ENCODE data around the gene USP12.
"Not testable (repeated sequence)": the region's sequence is repeated elsewhere in the genome, so short reads cannot be mapped to it uniquely, and the experiment has no call there.

Gene USP12

GRCh38 chr13:27147530-27148170 lies 24.0 kb downstream of the USP12 start:
- Histone ChIP-seq H3K9me2 (ENCODE audit: low read depth, low read length) (no peaks in the 10 kb centered on the region), H3K4me2 (ENCODE audit: low read length) (no peak overlapping the region), H3K36me3 (ENCODE audit: insufficient read depth, low read length) (no peaks in the 10 kb centered on the region), H3F3A (ENCODE audit: insufficient read depth, low read length) (no peaks in the 10 kb centered on the region), H3K4me1 (ENCODE audit: insufficient read depth, low read length, severe bottlenecking) (no peaks in the 10 kb centered on the region), H2AFZ (ENCODE audit: low read length) (no peak overlapping the region), H3K9me3 (ENCODE audit: low read length) (no peaks in the 10 kb centered on the region), H3K4me3 (ENCODE audit: low read depth, low read length, poor library complexity, severe bottlenecking) (no peak overlapping the region), H3K79me2 (ENCODE audit: insufficient read depth, low read length) (no peaks in the 10 kb centered on the region), H3K9ac (ENCODE audit: low read length) (no peak overlapping the region), H3K27me3 (ENCODE audit: insufficient read depth, low read length) (no peaks in the 10 kb centered on the region), H4K20me1 (ENCODE audit: insufficient read depth, low read length) (peaks cover 2% of the 10 kb centered on the region; the same call in 1 of the 2 replicates), H3K27ac (ENCODE audit: low read depth, low read length, poor library complexity, severe bottlenecking) (no peak overlapping the region)
- TF ChIP-seq CTCF (IDR thresholded peaks at IDR 0.05; ENCODE audit: low read length) (no peak), EZH2 (IDR thresholded peaks at IDR 0.05; ENCODE audit: borderline replicate concordance, low read length) (no peak)

- H3K9me3 ChIP-seq (ENCODE audit: low read length) = no peaks in the 10 kb centered on the region
- no peak overlapping the region for H3K27ac ChIP-seq (ENCODE audit: low read depth, low read length, poor library complexity, severe bottlenecking)
- no peak overlapping the region for H3K4me2 ChIP-seq (ENCODE audit: low read length)
- TF ChIP-seq CTCF (IDR thresholded peaks at IDR 0.05; ENCODE audit: low read length) = no peak
- TF ChIP-seq EZH2 (IDR thresholded peaks at IDR 0.05; ENCODE audit: borderline replicate concordance, low read length) = no peak
- H3K4me3 ChIP-seq (ENCODE audit: low read depth, low read length, poor library complexity, severe bottlenecking) = no peak overlapping the region
- no peaks in the 10 kb centered on the region for H3K9me2 ChIP-seq (ENCODE audit: low read depth, low read length)
- peaks cover 2% of the 10 kb centered on the region; the same call in 1 of the 2 replicates for H4K20me1 ChIP-seq (ENCODE audit: insufficient read depth, low read length)
- H3F3A ChIP-seq (ENCODE audit: insufficient read depth, low read length) = no peaks in the 10 kb centered on the region
- H3K9ac ChIP-seq (ENCODE audit: low read length) = no peak overlapping the region
- no peaks in the 10 kb centered on the region for H3K79me2 ChIP-seq (ENCODE audit: insufficient read depth, low read length)
- no peaks in the 10 kb centered on the region for H3K27me3 ChIP-seq (ENCODE audit: insufficient read depth, low read length)
- H3K36me3 ChIP-seq (ENCODE audit: insufficient read depth, low read length) = no peaks in the 10 kb centered on the region
- no peaks in the 10 kb centered on the region for H3K4me1 ChIP-seq (ENCODE audit: insufficient read depth, low read length, severe bottlenecking)
- H2AFZ ChIP-seq (ENCODE audit: low read length) = no peak overlapping the region
These were observed 29.9 kb downstream of the USP12 start for GRCh38 chr13:27141746-27142145.

GRCh38 chr13:27141159-27141558 lies 30.5 kb downstream of the USP12 start:
- H2AFZ ChIP-seq (ENCODE audit: low read length); H3K27me3 ChIP-seq (ENCODE audit: insufficient read depth, low read length); H3K9ac ChIP-seq (ENCODE audit: low read length); H3K4me1 ChIP-seq (ENCODE audit: insufficient read depth, low read length, severe bottlenecking); H3K36me3 ChIP-seq (ENCODE audit: insufficient read depth, low read length); H3K9me3 ChIP-seq (ENCODE audit: low read length); H3F3A ChIP-seq (ENCODE audit: insufficient read depth, low read length); H3K27ac ChIP-seq (ENCODE audit: low read depth, low read length, poor library complexity, severe bottlenecking); H3K9me2 ChIP-seq (ENCODE audit: low read depth, low read length); H3K79me2 ChIP-seq (ENCODE audit: insufficient read depth, low read length); H3K4me2 ChIP-seq (ENCODE audit: low read length); H3K4me3 ChIP-seq (ENCODE audit: low read depth, low read length, poor library complexity, severe bottlenecking); H4K20me1 ChIP-seq (ENCODE audit: insufficient read depth, low read length): not testable (repeated sequence)

- Histone ChIP-seq H4K20me1 (ENCODE audit: insufficient read depth, low read length) (no peaks in the 10 kb centered on the region), H3K9me2 (ENCODE audit: low read depth, low read length) (no peaks in the 10 kb centered on the region), H3K4me1 (ENCODE audit: insufficient read depth, low read length, severe bottlenecking) (no peaks in the 10 kb centered on the region), H3K9me3 (ENCODE audit: low read length) (no peaks in the 10 kb centered on the region), H3K27me3 (ENCODE audit: insufficient read depth, low read length) (no peaks in the 10 kb centered on the region), H2AFZ (ENCODE audit: low read length) (no peak overlapping the region), H3K4me2 (ENCODE audit: low read length) (no peak overlapping the region), H3K9ac (ENCODE audit: low read length) (no peak overlapping the region), H3K36me3 (ENCODE audit: insufficient read depth, low read length) (no peaks in the 10 kb centered on the region), H3K27ac (ENCODE audit: low read depth, low read length, poor library complexity, severe bottlenecking) (no peak overlapping the region), H3K79me2 (ENCODE audit: insufficient read depth, low read length) (no peaks in the 10 kb centered on the region), H3F3A (ENCODE audit: insufficient read depth, low read length) (no peaks in the 10 kb centered on the region), H3K4me3 (ENCODE audit: low read depth, low read length, poor library complexity, severe bottlenecking) (no peak overlapping the region)
- no peak for TF ChIP-seq EZH2 (IDR thresholded peaks at IDR 0.05; ENCODE audit: borderline replicate concordance, low read length)
- TF ChIP-seq CTCF (IDR thresholded peaks at IDR 0.05; ENCODE audit: low read length) = no peak
These were observed 31.6 kb downstream of the USP12 start for GRCh38 chr13:27140060-27140459.
